Measurements from ENCODE around the gene GMDS.

Gene GMDS

DNA sequence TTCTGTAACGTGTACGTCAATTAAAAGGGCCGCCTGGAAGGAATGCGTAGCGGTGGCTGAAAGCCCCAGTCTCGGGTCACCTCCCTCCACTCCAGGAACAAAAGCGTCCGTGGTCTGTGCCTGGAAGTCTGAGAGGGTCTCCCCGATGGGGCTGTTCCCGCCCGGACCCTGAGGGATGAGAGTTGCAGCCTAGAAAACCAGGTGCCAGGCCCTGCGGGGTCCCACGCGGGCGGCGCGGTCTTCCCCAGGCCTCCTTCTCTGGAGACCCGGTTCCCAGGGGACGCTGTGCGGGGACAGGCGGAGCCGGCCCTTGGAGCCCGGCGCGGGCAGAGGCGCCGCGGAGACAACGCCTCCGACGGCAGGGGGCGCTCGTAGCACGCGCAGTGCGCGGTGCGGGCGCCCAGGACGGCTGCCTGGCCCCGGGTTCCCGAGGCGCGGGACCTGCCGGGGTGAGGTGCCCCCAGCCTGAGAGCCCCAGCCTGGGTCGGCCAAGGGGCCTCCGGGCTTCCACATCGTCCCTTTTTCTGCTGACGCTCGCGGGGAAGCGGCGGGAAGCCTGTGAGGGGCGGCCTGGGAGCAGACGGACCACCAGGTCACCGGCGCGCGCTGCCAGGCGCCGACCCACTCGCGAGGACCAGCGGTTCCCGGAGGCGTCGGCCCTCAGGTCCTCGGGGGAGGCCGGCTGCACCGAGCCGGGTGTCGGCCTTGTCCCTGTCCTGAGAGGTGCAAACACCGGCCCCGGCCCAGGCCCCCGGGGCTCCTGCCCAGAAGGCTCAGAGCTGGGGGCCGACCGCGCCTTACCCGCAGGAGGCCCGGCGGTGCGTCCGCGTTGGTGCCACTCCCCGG lies 641.0 kb downstream of the GMDS start:
- Histone ChIP-seq H3K9ac (ENCODE audit: low read depth, low read length) (no peak overlapping the region), H3K27ac (ENCODE audit: low read depth, low read length) (no peak overlapping the region), H3K27me3 (ENCODE audit: control insufficient read depth, insufficient read depth, low read length) (peaks cover 92% of the 10 kb centered on the region), H3K9me3 (ENCODE audit: control insufficient read depth, insufficient read depth, low read length) (no peaks in the 10 kb centered on the region), H3K4me3 (ENCODE audit: low read depth, low read length) (peak overlapping the region; percentile 58), H3K4me1 (ENCODE audit: control insufficient read depth, insufficient read depth, low read length) (peaks cover 32% of the 10 kb centered on the region), H3K36me3 (ENCODE audit: control insufficient read depth, insufficient read depth, low read length) (no peaks in the 10 kb centered on the region)

DNA sequence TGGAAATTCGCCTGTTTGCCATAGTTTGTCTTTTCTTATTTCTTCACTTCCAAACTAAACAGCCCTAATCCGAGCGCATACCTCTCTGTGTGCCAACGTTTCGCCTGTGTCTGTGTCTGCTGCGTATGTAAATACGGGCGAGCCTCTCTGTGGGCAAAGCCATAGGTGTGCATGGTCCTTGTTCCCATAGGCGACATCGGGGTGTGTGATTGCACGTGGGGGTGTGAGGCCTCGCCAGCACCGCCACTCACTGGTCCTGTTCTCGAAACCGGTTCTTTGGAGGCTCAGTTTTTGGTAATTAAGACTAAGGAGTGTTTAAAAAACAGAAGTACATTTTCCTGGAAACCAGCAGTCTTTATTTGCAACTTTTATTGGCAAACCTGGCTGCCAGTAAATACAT lies 641.7 kb downstream of the GMDS start:
- H3K9ac ChIP-seq (ENCODE audit: low read depth, low read length): no peak overlapping the region
- H3K9me3 ChIP-seq (ENCODE audit: control insufficient read depth, insufficient read depth, low read length): no peaks in the 10 kb centered on the region
- no peaks in the 10 kb centered on the region for H3K36me3 ChIP-seq (ENCODE audit: control insufficient read depth, insufficient read depth, low read length)
- peaks cover 32% of the 10 kb centered on the region for H3K4me1 ChIP-seq (ENCODE audit: control insufficient read depth, insufficient read depth, low read length)
- peaks cover 88% of the 10 kb centered on the region for H3K27me3 ChIP-seq (ENCODE audit: control insufficient read depth, insufficient read depth, low read length)
- peak overlapping the region; percentile 58; the same call in 1 of the 2 replicates for H3K4me3 ChIP-seq (ENCODE audit: low read depth, low read length)
- no peak overlapping the region for H3K27ac ChIP-seq (ENCODE audit: low read depth, low read length)

DNA sequence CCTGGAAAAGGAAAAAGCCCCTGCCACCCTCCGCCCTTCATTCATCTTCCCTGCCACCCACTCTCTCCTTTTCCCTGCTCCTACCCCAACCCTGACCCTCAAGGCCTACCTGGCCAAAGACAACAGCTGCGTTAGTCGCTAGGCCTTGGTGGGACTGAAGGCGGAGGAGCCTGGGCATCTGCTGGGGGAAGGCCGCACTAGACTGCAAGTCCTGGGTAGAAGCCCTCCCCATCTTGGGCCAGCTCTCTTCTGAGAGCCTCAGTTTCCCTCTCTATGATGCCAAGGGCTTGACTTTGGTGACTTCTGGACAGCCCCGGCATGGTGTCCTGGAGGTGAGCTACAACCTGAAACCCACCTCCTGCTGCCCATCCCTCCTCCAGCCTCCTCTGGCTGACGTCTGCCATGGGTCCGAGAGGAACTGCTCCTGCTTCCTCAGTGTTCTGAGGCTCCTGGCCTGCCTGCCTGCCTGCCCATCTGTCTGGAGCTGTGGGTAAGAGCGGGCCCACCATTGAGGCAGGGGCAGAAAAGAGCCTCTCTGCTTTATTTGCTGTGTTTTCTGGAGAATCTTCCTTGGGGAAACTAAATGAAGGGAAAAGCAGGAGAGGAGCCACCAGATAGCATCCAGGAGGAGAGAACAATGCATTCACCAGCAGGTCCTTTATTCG lies 643.2 kb downstream of the GMDS start:
- H3K27me3 ChIP-seq (ENCODE audit: control insufficient read depth, insufficient read depth, low read length): peaks cover 72% of the 10 kb centered on the region
- no peaks in the 10 kb centered on the region for H3K9me3 ChIP-seq (ENCODE audit: control insufficient read depth, insufficient read depth, low read length)
- H3K4me1 ChIP-seq (ENCODE audit: control insufficient read depth, insufficient read depth, low read length): peaks cover 24% of the 10 kb centered on the region
- no peak overlapping the region for H3K9ac ChIP-seq (ENCODE audit: low read depth, low read length)
- H3K36me3 ChIP-seq (ENCODE audit: control insufficient read depth, insufficient read depth, low read length): no peaks in the 10 kb centered on the region
- H3K4me3 ChIP-seq (ENCODE audit: low read depth, low read length): no peak overlapping the region
- no peak overlapping the region for H3K27ac ChIP-seq (ENCODE audit: low read depth, low read length)

DNA sequence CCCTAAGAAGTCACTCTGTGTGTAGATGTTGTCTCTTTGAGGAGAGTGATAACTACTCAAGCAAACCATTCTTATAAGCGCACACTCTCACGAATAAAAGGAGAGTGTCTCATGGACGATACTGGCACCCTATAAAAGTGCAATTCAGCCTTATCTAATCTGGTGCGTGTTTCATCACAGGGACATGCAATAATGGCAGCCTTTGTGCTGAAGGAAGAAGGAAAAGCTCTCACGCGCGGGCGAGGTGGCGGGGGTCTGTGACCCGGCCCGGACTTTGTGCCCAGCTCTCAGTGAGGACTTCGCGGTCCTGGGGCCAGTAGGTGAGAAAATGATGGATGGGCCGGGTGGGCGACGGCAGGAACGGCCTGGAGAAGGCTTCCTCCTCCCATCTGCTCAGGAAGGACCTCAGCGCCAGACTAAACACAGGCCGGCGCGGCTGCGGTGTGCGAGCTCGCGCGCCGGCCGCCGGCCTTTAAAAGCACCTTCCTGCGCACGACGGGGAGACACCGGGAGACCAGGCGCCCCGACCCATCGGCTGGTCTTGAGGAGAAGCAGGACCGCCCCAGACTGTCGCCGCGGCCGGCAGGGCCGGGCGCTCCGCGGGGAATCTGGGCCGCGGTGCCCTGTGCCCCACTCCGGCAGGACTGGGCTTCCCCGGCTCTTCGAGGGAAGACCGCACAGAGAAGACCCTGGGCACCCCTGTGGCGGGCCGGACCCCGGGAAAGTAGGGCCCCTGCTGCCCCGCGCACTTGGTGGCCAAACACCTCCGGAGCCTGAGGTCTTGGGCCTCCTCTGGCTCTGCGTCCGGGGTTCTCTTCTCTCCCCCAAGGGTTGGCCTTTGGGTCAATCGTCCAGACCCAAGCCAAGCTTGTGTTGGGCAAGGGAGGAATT lies 644.0 kb downstream of the GMDS start:
- Histone ChIP-seq H3K27me3 (ENCODE audit: control insufficient read depth, insufficient read depth, low read length) (peaks cover 65% of the 10 kb centered on the region), H3K9ac (ENCODE audit: low read depth, low read length) (no peak overlapping the region), H3K4me3 (ENCODE audit: low read depth, low read length) (no peak overlapping the region), H3K27ac (ENCODE audit: low read depth, low read length) (no peak overlapping the region), H3K36me3 (ENCODE audit: control insufficient read depth, insufficient read depth, low read length) (no peaks in the 10 kb centered on the region), H3K9me3 (ENCODE audit: control insufficient read depth, insufficient read depth, low read length) (no peaks in the 10 kb centered on the region), H3K4me1 (ENCODE audit: control insufficient read depth, insufficient read depth, low read length) (peaks cover 24% of the 10 kb centered on the region)

DNA sequence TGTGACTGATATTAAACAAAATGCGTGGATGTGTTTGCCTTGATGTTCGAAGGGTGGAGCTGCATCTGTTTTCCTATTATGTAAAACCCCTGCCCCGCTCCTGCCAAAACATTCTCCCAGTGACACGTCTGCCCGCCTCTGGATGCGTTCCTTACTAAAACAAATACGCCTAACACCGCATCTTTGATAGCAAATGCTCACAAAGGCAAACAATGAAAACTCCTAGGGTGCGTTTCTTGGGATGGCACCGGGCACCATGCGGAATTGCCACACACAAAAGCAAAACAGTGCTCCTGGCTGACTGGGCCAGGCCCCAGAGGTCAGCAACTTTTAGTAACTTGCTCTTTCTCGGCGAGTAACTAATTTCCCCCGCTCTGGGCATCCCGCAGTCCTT lies 644.6 kb downstream of the GMDS start:
- Histone ChIP-seq H3K36me3 (ENCODE audit: control insufficient read depth, insufficient read depth, low read length) (no peaks in the 10 kb centered on the region), H3K4me1 (ENCODE audit: control insufficient read depth, insufficient read depth, low read length) (peaks cover 18% of the 10 kb centered on the region), H3K27ac (ENCODE audit: low read depth, low read length) (no peak overlapping the region), H3K9ac (ENCODE audit: low read depth, low read length) (no peak overlapping the region), H3K9me3 (ENCODE audit: control insufficient read depth, insufficient read depth, low read length) (no peaks in the 10 kb centered on the region), H3K4me3 (ENCODE audit: low read depth, low read length) (no peak overlapping the region), H3K27me3 (ENCODE audit: control insufficient read depth, insufficient read depth, low read length) (peaks cover 62% of the 10 kb centered on the region)

DNA sequence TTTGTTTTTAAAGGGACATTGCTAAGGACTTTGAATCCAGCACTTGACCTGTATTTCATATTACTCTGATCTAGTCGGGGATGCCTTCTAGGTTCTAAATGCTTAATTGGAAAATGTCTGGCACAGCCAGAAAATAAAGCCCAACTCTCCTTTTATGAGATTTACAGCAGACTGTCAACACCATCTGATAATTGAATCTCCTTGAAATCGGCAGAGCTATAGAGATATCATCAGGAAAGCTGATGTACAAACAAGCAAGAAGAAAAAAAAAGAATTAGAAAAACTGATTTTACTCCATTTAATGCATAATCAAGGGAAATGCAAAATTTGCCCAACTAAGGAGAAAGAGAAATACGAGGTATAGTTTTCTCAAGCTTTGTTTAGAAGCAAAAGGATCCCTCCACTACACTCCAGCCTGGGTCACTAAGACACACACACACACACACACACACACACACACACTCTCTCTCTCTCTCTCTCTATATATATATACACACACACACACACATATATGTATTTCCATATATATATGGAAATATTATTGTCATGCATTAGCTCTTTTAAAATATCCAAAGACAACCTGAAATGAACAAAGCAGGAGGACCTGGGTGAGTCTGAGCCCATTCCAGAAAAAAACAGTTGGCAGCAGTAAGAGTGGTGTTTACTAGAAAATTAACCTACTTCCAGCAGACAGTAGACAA lies 645.2 kb downstream of the GMDS start:
- Histone ChIP-seq H3K9ac (ENCODE audit: low read depth, low read length) (no peak overlapping the region), H3K27me3 (ENCODE audit: control insufficient read depth, insufficient read depth, low read length) (peaks cover 60% of the 10 kb centered on the region), H3K4me1 (ENCODE audit: control insufficient read depth, insufficient read depth, low read length) (peaks cover 14% of the 10 kb centered on the region), H3K4me3 (ENCODE audit: low read depth, low read length) (no peak overlapping the region), H3K27ac (ENCODE audit: low read depth, low read length) (no peak overlapping the region), H3K9me3 (ENCODE audit: control insufficient read depth, insufficient read depth, low read length) (no peaks in the 10 kb centered on the region), H3K36me3 (ENCODE audit: control insufficient read depth, insufficient read depth, low read length) (no peaks in the 10 kb centered on the region)

DNA sequence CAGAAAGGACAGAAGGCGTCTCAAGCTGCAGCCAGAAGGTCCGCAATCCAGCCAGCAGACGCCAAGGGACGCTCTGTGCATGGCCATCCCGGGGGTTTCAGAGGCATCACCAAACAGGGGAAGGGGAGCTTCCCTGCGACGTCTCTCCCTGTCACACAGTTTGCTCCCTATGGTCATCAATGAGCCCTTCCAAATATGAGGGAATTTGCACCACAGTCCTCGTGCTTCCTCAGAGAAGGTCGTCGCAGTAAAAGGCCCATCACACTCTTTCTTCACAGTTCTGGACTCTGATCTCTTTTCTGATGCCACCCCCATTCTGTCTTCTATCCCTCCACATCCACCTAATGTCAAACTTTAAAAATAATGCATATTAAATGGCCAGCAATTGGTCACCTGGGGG lies 645.9 kb downstream of the GMDS start:
- H3K27ac ChIP-seq (ENCODE audit: low read depth, low read length): no peak overlapping the region
- no peaks in the 10 kb centered on the region for H3K36me3 ChIP-seq (ENCODE audit: control insufficient read depth, insufficient read depth, low read length)
- peaks cover 52% of the 10 kb centered on the region for H3K27me3 ChIP-seq (ENCODE audit: control insufficient read depth, insufficient read depth, low read length)
- H3K4me3 ChIP-seq (ENCODE audit: low read depth, low read length): no peak overlapping the region
- no peaks in the 10 kb centered on the region for H3K9me3 ChIP-seq (ENCODE audit: control insufficient read depth, insufficient read depth, low read length)
- H3K9ac ChIP-seq (ENCODE audit: low read depth, low read length): no peak overlapping the region
- H3K4me1 ChIP-seq (ENCODE audit: control insufficient read depth, insufficient read depth, low read length): peaks cover 14% of the 10 kb centered on the region

DNA sequence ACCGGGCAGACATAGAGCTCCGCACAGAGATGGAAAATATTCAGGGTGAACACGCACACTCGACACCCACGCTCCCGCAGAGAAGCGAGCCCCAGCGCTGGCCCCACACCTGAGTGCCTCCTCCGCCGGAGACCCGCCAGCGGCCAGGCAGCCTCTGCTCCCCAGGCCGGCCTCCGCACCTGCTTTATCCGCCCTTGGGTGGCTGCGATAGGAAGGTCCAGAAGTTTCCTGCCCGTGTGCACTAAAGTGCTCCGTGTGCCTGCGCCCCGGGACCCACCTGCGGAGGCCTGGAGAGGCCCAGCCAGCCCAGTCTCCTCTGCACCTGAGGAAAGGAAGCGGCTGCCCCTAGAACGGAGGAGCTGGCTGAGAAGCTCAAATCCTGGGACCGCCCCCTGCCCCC lies 646.5 kb downstream of the GMDS start:
- H3K36me3 ChIP-seq (ENCODE audit: control insufficient read depth, insufficient read depth, low read length): no peaks in the 10 kb centered on the region
- no peak overlapping the region for H3K27ac ChIP-seq (ENCODE audit: low read depth, low read length)
- no peak overlapping the region for H3K4me3 ChIP-seq (ENCODE audit: low read depth, low read length)
- H3K9ac ChIP-seq (ENCODE audit: low read depth, low read length): no peak overlapping the region
- peaks cover 50% of the 10 kb centered on the region for H3K27me3 ChIP-seq (ENCODE audit: control insufficient read depth, insufficient read depth, low read length)
- peaks cover 14% of the 10 kb centered on the region for H3K4me1 ChIP-seq (ENCODE audit: control insufficient read depth, insufficient read depth, low read length)
- no peaks in the 10 kb centered on the region for H3K9me3 ChIP-seq (ENCODE audit: control insufficient read depth, insufficient read depth, low read length)

DNA sequence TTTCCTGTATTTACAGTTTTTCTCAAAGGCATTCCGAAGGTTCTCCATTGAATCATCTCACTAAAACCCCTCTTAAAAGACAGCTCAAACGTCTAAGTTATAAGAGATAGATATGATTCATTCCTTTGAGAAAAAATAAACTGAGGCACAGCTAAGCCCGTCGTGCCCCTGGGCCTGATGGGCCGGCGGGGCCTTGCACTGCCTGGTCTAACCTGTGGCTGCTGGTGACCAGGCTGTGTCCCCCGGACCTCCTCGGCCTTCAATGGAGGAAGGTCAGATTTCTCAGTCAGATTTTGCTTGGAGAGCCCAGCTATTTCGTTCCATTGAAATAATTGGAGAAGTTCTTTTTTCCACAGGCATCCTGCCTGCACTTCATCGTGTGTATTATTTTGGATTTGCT lies 647.0 kb downstream of the GMDS start:
- H3K9ac ChIP-seq (ENCODE audit: low read depth, low read length): no peak overlapping the region
- H3K36me3 ChIP-seq (ENCODE audit: control insufficient read depth, insufficient read depth, low read length): no peaks in the 10 kb centered on the region
- H3K4me3 ChIP-seq (ENCODE audit: low read depth, low read length): no peak overlapping the region
- no peaks in the 10 kb centered on the region for H3K9me3 ChIP-seq (ENCODE audit: control insufficient read depth, insufficient read depth, low read length)
- no peak overlapping the region for H3K27ac ChIP-seq (ENCODE audit: low read depth, low read length)
- H3K27me3 ChIP-seq (ENCODE audit: control insufficient read depth, insufficient read depth, low read length): peaks cover 46% of the 10 kb centered on the region
- peaks cover 14% of the 10 kb centered on the region for H3K4me1 ChIP-seq (ENCODE audit: control insufficient read depth, insufficient read depth, low read length)

DNA sequence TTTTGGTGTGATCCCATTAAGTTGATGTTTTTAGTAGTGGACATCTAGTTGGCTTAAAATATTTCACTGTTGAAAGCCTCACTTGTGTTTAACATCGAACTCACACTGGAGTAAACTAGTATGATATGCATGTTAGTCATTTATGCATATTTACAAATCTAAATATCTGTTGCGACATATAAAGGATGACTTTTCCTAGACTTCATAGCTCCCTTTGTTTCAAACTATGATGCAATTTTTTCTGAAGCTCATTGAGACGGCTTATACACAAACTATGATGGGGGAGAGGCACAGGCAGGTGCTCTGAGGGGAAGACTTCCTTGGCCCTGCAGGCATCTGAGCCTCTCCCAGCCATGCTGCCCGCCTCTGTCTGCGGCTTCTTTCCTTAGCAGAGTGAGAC lies 647.5 kb downstream of the GMDS start:
- no peaks in the 10 kb centered on the region for H3K9me3 ChIP-seq (ENCODE audit: control insufficient read depth, insufficient read depth, low read length)
- peaks cover 41% of the 10 kb centered on the region for H3K27me3 ChIP-seq (ENCODE audit: control insufficient read depth, insufficient read depth, low read length)
- H3K4me1 ChIP-seq (ENCODE audit: control insufficient read depth, insufficient read depth, low read length): peaks cover 14% of the 10 kb centered on the region
- H3K9ac ChIP-seq (ENCODE audit: low read depth, low read length): no peak overlapping the region
- no peaks in the 10 kb centered on the region for H3K36me3 ChIP-seq (ENCODE audit: control insufficient read depth, insufficient read depth, low read length)
- no peak overlapping the region for H3K27ac ChIP-seq (ENCODE audit: low read depth, low read length)
- no peak overlapping the region for H3K4me3 ChIP-seq (ENCODE audit: low read depth, low read length)

All from HUES48 (cell line).